HG03039 (cell line): Measurements from ENCODE around the gene AMHR2.

Source experiments
- ATAC-seq: cut with Tn5 transposase; IDR thresholded peaks from one replicate; pipeline ENCODE4 v1.9.1; 2021; ENCODE audit warnings: mild to moderate bottlenecking, moderate library complexity; ENCODE audit not compliant: unreplicated experiment

The AMHR2 gene

DNA sequence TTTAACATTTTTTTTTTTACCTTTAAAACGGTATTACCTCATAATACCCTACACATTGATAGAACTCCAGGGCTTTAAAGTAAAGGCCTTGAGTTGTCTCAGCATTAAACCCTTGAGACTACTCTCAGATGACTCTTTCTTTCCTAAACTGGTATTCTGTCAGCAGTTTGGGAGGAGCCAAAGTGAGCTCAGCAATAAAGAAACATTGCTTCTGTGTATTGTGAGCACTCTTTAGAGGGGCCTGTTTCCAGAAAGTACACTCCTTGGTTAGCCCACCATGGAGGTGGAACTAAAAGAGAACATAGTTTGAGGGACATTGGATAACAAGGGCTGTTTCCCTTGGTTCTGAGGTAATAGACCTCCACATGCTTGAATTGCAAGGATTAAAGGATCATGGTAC lies 55.2 kb downstream of the AMHR2 start:
- ATAC-seq = no peak

DNA sequence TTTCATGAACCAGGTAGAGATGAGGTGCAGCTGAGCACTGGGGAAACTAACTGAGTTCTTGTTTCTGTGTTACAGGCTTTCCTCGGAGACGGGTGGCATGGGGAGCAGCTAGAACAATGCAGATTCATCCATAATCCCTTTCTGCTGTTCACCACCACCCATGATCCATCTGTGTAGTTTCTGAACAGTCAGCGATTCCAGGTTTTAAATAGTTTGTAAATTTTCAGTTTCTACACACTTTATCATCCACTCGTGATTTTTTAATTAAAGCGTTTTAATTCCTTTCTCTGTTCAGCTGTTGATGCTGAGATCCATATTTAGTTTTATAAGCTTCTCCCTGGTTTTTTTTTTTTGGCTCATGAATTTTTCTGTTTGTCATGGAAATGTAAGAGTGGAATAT lies 55.7 kb downstream of the AMHR2 start:
- no peak for ATAC-seq

DNA sequence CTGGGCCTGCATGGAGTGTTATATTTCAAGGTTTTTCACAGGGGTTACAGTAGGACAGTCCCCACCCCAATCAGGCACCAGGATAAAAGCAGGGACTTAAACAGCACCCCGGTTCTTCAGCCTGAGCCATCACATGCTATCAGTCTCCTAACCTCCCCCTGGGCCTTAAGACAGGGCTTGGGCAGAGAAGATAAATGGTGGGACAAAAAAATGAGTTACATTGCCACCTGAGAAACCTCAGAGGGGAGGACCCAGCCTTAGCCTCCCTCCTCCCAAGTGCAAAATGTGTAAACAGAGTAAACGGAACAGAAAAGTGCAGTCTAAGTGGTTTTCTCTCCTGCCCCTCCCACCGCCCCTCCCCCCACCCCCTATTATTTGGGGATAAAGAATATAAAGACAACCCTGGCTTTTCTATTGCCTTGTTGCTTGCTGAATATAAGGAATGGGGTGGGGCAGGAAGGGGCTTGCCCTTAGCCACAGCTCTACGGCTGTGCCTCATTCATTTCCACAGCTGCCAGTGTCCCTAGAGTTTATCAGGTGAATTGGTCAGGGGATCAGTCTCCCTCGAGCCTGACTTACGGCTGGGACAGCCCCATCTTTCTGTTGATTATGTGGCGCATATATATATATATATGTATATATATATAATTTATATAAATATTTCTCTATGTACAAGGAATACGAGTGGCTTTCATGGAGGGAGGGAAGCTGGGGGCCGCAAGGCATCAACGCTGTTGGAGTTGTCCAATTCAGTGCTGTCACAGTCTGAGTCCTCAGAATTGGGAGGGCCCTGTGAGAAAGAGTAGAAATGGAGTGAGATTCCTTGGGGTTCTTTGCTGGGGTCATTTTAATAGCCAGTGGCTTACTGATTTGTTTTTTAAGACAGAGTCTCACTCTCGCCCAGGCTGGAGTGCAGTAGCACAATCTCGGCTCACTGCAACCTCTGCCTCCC lies 57.1 kb downstream of the AMHR2 start:
- ATAC-seq = no peak
